ENCODE measurements around the gene CCDC60.

The CCDC60 gene

GRCh38 chr12:119334430-119335170 lies at the start of gene CCDC60:
Gene CCDC60 (plus strand): TSS chr12:119334729. CDS start chr12:119335177, 448 bp downstream.
- Histone ChIP-seq H2AFZ (no peak within 1 kb of the TSS), H3K9ac (no peak within 1 kb of the TSS), H3K27me3 (ENCODE audit: control insufficient read depth, insufficient read depth, low read length) (no peaks in the 10 kb centered on the region), H3K4me1 (no peaks in the 10 kb centered on the region), H3K79me2 (no peaks in the 10 kb centered on the region), H3K27ac (no peak within 1 kb of the TSS), H3K9me3 (ENCODE audit: control insufficient read depth, low read length) (no peaks in the 10 kb centered on the region), H3K4me2 (ENCODE audit: low read length) (no peak within 1 kb of the TSS), H3K4me3 (ENCODE audit: low read depth, low read length) (no peak within 1 kb of the TSS), H3K36me3 (ENCODE audit: control insufficient read depth, insufficient read depth, low read length) (no peaks in the 10 kb centered on the region)
- TF ChIP-seq CTCF (IDR thresholded peaks at IDR 0.05) = no peak

- H3K4me1 ChIP-seq = no peaks in the 10 kb centered on the region
- no peaks in the 10 kb centered on the region for H3K79me2 ChIP-seq
- TF ChIP-seq CTCF (IDR thresholded peaks at IDR 0.05) = no peak
- no peaks in the 10 kb centered on the region for H3K9me3 ChIP-seq (ENCODE audit: control insufficient read depth, low read length)
- no peak overlapping the region for H3K27ac ChIP-seq
- no peak overlapping the region for H2AFZ ChIP-seq
- H3K27me3 ChIP-seq (ENCODE audit: control insufficient read depth, insufficient read depth, low read length) = no peaks in the 10 kb centered on the region
- H3K4me2 ChIP-seq (ENCODE audit: low read length) = no peak overlapping the region
- no peak overlapping the region for H3K4me3 ChIP-seq (ENCODE audit: low read depth, low read length)
- no peaks in the 10 kb centered on the region for H3K36me3 ChIP-seq (ENCODE audit: control insufficient read depth, insufficient read depth, low read length)
- no peak overlapping the region for H3K9ac ChIP-seq
These were observed 46.0 kb upstream of the CCDC60 start for GRCh38 chr12:119288576-119288975.

- H3K27ac ChIP-seq = no peak overlapping the region
- no peak for TF ChIP-seq CTCF (IDR thresholded peaks at IDR 0.05)
- H2AFZ ChIP-seq = no peak overlapping the region
- H3K4me2 ChIP-seq (ENCODE audit: low read length) = no peak overlapping the region
- no peaks in the 10 kb centered on the region for H3K27me3 ChIP-seq (ENCODE audit: control insufficient read depth, insufficient read depth, low read length)
- no peaks in the 10 kb centered on the region for H3K9me3 ChIP-seq (ENCODE audit: control insufficient read depth, low read length)
- H3K36me3 ChIP-seq (ENCODE audit: control insufficient read depth, insufficient read depth, low read length) = no peaks in the 10 kb centered on the region
- no peaks in the 10 kb centered on the region for H3K79me2 ChIP-seq
- no peak overlapping the region for H3K9ac ChIP-seq
- H3K4me1 ChIP-seq = peaks cover under 1% of the 10 kb centered on the region
- no peak overlapping the region for H3K4me3 ChIP-seq (ENCODE audit: low read depth, low read length)
These were observed 41.5 kb upstream of the CCDC60 start for GRCh38 chr12:119292893-119293630.

- H3K4me2 ChIP-seq (ENCODE audit: low read length) = no peak overlapping the region
- peaks cover 6% of the 10 kb centered on the region for H3K4me1 ChIP-seq
- H2AFZ ChIP-seq = no peak overlapping the region
- no peaks in the 10 kb centered on the region for H3K27me3 ChIP-seq (ENCODE audit: control insufficient read depth, insufficient read depth, low read length)
- no peaks in the 10 kb centered on the region for H3K36me3 ChIP-seq (ENCODE audit: control insufficient read depth, insufficient read depth, low read length)
- no peak overlapping the region for H3K4me3 ChIP-seq (ENCODE audit: low read depth, low read length)
- H3K27ac ChIP-seq = no peak overlapping the region
- H3K9me3 ChIP-seq (ENCODE audit: control insufficient read depth, low read length) = no peaks in the 10 kb centered on the region
- H3K79me2 ChIP-seq = no peaks in the 10 kb centered on the region
- no peak for TF ChIP-seq CTCF (IDR thresholded peaks at IDR 0.05)
- no peak overlapping the region for H3K9ac ChIP-seq
These were observed 40.3 kb upstream of the CCDC60 start for GRCh38 chr12:119294211-119294610.
